Vagina (tissue), 2 donors: Measurements from ENCODE around the gene TNFRSF1B. TPM values are rescaled to one million over a fixed set of nuclear protein-coding genes. Genes with fewer than 3 reads are reported as not detected.

ENCODE experiments used
- DNase-seq, 2 donors: peaks; one replicate each; pipeline ENCODE4 v3.0.0-alpha.2; 2017; ENCODE audit errors: extremely low spot score in 2 of 2
- H3K27ac ChIP-seq: fragments of 200-600 bp; sonication (generic); one replicate; pipeline ENCODE4 v1.5.1; 2019
- H3K27me3 ChIP-seq: fragments of 200-600 bp; sonication (generic); one replicate; pipeline ENCODE4 v1.5.1; 2019
- H3K36me3 ChIP-seq, 2 donors: fragments of 200-600 bp; sonication (generic); one replicate each; pipeline ENCODE4 v1.5.1; 2017 to 2019
- H3K4me1 ChIP-seq: fragments of 200-600 bp; sonication (generic); one replicate; pipeline ENCODE4 v1.5.1; 2019
- H3K4me3 ChIP-seq, 2 donors: fragments of 200-600 bp; sonication (generic); 1 replicate in 1 of 2; 2 replicates in 1 of 2; pipeline ENCODE4 v1.5.1; 2016 to 2019
- H3K9me3 ChIP-seq: fragments of 200-600 bp; sonication (generic); one replicate; pipeline ENCODE4 v1.5.1; 2019
- CTCF ChIP-seq, 3 experiments: fragments of 450-650 bp in 2 of 3; fragments of 200-600 bp in 1 of 3; sonication (generic) in 1 of 3; IDR thresholded peaks; one replicate each; pipeline ENCODE4 v1.5.1; 2017 to 2019; ENCODE audit warnings: antibody characterized with exemption in 3 of 3, mild to moderate bottlenecking in 2 of 3, moderate library complexity in 2 of 3
- POLR2A ChIP-seq, 2 donors: fragments of 450-650 bp; IDR thresholded peaks; one replicate each; pipeline ENCODE4 v1.6.1; 2017; ENCODE audit warnings: antibody characterized with exemption in 2 of 2, mild to moderate bottlenecking in 2 of 2, moderate library complexity in 2 of 2
- POLR2AphosphoS5 ChIP-seq, 2 donors: sonication (generic); formaldehyde crosslinking; IDR thresholded peaks; one replicate each; pipeline ENCODE4 v1.9.0; 2017; ENCODE audit warnings: antibody characterized with exemption in 2 of 2, mild to moderate bottlenecking in 2 of 2, low read depth in 1 of 2; ENCODE audit not compliant: insufficient read depth in 1 of 2
- intact Hi-C: fragments of 100-400 bp; cut with DNase I; formaldehyde crosslinking; loops from one replicate; pipeline ENCODE4 v1.15.1; 2023
- total RNA-seq: library from RNA; depleted of rRNA; stranded (reverse); fragments of >200 nt; gene quantifications from one replicate; pipeline ENCODE4 v1.2.3, GENCODE V29; 2016

TNFRSF1B gene
- total RNA-seq, 1 donor from 2014 or later: 41.0 TPM

- peak overlapping the region in 1 of 2 donors; percentile 81 for H3K4me3 ChIP-seq
- peak overlapping the region; percentile 90 for H3K27ac ChIP-seq
- H3K27me3 ChIP-seq: no peaks in the 10 kb centered on the region
- TF ChIP-seq POLR2A (IDR thresholded peaks at IDR 0.05) (no peak), CTCF (IDR thresholded peaks at IDR 0.05) (no peak), POLR2AphosphoS5 (IDR thresholded peaks at IDR 0.05; ENCODE audit: insufficient read depth in 1 of 2, low read depth in 1 of 2) (no peak)
- peaks cover 60% of the 10 kb centered on the region for H3K4me1 ChIP-seq
- H3K9me3 ChIP-seq: no peaks in the 10 kb centered on the region
- intact Hi-C loops: no loop called here
- DNase-seq: no peak
- H3K36me3 ChIP-seq: no peaks in the 10 kb centered on the region
Measured at GRCh38 chr1:12169442-12170135, 2.8 kb downstream of the TNFRSF1B start.

- intact Hi-C loops: no loop called here
- Histone ChIP-seq H3K4me1 (peaks cover 67% of the 10 kb centered on the region), H3K4me3 (no peak overlapping the region), H3K36me3 (no peaks in the 10 kb centered on the region), H3K27ac (peak overlapping the region; percentile 90), H3K27me3 (no peaks in the 10 kb centered on the region), H3K9me3 (no peaks in the 10 kb centered on the region)
- DNase-seq: no peak
- TF ChIP-seq POLR2A (IDR thresholded peaks at IDR 0.05): no peak
- TF ChIP-seq CTCF (IDR thresholded peaks at IDR 0.05): no peak
- TF ChIP-seq POLR2AphosphoS5 (IDR thresholded peaks at IDR 0.05; ENCODE audit: insufficient read depth in 1 of 2, low read depth in 1 of 2): no peak
Measured at GRCh38 chr1:12170263-12170671, 3.5 kb downstream of the TNFRSF1B start.

- no peak for DNase-seq
- H3K4me3 ChIP-seq: no peak overlapping the region
- peaks cover 75% of the 10 kb centered on the region for H3K4me1 ChIP-seq
- no peaks in the 10 kb centered on the region for H3K36me3 ChIP-seq
- TF ChIP-seq POLR2AphosphoS5 (IDR thresholded peaks at IDR 0.05; ENCODE audit: insufficient read depth in 1 of 2, low read depth in 1 of 2) (no peak), CTCF (IDR thresholded peaks at IDR 0.05) (no peak), POLR2A (IDR thresholded peaks at IDR 0.05) (no peak)
- intact Hi-C loops: no loop called here
- H3K9me3 ChIP-seq: no peaks in the 10 kb centered on the region
- no peaks in the 10 kb centered on the region for H3K27me3 ChIP-seq
- H3K27ac ChIP-seq: peak overlapping the region; percentile 74
Measured at GRCh38 chr1:12171206-12172041, 4.6 kb downstream of the TNFRSF1B start.

GRCh38 chr1:12172042-12172851, 5.5 kb downstream of the TNFRSF1B start:
- H3K27me3 ChIP-seq: no peaks in the 10 kb centered on the region
- no peak for DNase-seq
- TF ChIP-seq POLR2AphosphoS5 (IDR thresholded peaks at IDR 0.05; ENCODE audit: insufficient read depth in 1 of 2, low read depth in 1 of 2): no peak
- TF ChIP-seq POLR2A (IDR thresholded peaks at IDR 0.05): no peak
- TF ChIP-seq CTCF (IDR thresholded peaks at IDR 0.05): no peak
- H3K36me3 ChIP-seq: no peaks in the 10 kb centered on the region
- intact Hi-C loops: no loop called here
- H3K27ac ChIP-seq: peak overlapping the region; percentile 74
- peaks cover 77% of the 10 kb centered on the region for H3K4me1 ChIP-seq
- no peak overlapping the region for H3K4me3 ChIP-seq
- H3K9me3 ChIP-seq: no peaks in the 10 kb centered on the region
